Heart left ventricle (tissue), 13 donors: ENCODE data around the gene P2RX1.

ENCODE experiments used
- POLR2A ChIP-seq, 2 donors: fragments of 450-650 bp; IDR thresholded peaks; one replicate each; pipeline ENCODE4 v1.6.1; 2017; ENCODE audit warnings: antibody characterized with exemption in 2 of 2, mild to moderate bottlenecking in 2 of 2, moderate library complexity in 2 of 2
- TF ChIP-seq, protein P1 (sequence below), 12 donors: fragments of 200-600 bp; sonication (generic) in 4 of 12; IDR thresholded peaks; one replicate each; pipeline versions ENCODE4 v1.5.0 to v1.8.0; 2018 to 2022; ENCODE audit warnings: antibody characterized with exemption in 12 of 12, mild to moderate bottlenecking in 5 of 12
- donor health status: ischemic (EF 13 %, LVEDD 7.1; RV severe dilation, severe dysfunction).
- donor health status: DM: no; HTN: yes; CAD: no.
- donor health status: DM: no; HTN: no; CAD: no.
- donor health status: ischemic (EF 25% LVEDD 6.9; RV normal size, moderate dysfunction).
- donor health status: ischemic (EF 25% LVEDD 5.7; RV mildly dilated, moderate dysfunction).
- donor health status: ischemic (EF 35%, LVEDD 5.7; RV mildly dilated, moderate dysfunction).
- donor health status: nonischemic (EF 11% LVEDD 7.7; RV severe dilation, severe dysfunction).
- donor health status: DM: yes; HTN: yes; CAD: no.
- donor health status: PGD.
- donor health status: ischemic (EF 29% LVEDD 5.4; RV normal size, mild dysfunction).
- donor health status: nonischemic (EF 23%, LVEDD 6.1; RV moderate dilation, normal function).

DNA sequence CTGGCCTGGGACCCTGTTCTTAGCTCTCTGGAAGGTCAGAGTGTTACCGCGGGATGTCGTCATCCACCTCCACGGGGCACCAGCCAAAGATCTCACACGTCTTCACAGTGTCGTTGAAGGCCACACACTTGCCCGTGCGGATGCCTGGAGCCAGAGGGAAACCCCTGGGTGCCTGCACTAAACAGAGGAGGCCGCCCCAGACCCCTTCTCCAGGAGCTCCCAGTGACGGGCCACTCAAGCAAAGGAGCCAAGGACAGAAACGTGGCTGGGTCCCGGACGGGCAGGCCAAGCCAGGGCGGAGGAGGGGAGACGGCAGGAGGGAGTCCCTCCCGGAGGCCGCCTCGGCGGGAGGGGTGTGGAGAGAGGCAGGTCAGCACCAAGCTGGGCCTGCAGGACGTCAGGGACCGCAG, 12.4 kb downstream of the P2RX1 start:
- TF ChIP-seq, protein P1, sequence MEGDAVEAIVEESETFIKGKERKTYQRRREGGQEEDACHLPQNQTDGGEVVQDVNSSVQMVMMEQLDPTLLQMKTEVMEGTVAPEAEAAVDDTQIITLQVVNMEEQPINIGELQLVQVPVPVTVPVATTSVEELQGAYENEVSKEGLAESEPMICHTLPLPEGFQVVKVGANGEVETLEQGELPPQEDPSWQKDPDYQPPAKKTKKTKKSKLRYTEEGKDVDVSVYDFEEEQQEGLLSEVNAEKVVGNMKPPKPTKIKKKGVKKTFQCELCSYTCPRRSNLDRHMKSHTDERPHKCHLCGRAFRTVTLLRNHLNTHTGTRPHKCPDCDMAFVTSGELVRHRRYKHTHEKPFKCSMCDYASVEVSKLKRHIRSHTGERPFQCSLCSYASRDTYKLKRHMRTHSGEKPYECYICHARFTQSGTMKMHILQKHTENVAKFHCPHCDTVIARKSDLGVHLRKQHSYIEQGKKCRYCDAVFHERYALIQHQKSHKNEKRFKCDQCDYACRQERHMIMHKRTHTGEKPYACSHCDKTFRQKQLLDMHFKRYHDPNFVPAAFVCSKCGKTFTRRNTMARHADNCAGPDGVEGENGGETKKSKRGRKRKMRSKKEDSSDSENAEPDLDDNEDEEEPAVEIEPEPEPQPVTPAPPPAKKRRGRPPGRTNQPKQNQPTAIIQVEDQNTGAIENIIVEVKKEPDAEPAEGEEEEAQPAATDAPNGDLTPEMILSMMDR (IDR thresholded peaks at IDR 0.05), result no peak
- no peak for TF ChIP-seq POLR2A (IDR thresholded peaks at IDR 0.05)
